RWPE2 (cell line): ENCODE measurements around the gene GPR55.

Experiments used
- ATAC-seq: fragments of 200-7000 bp; cut with Tn5 transposase; 3 replicates; pipeline ENCODE4 v1.9.1; 2021; ENCODE audit warnings: low read depth
- DNase-seq: peaks from one replicate; pipeline ENCODE4 v3.0.0-alpha.2; 2020; ENCODE audit warnings: low spot score
- H3K27ac ChIP-seq: fragments of 450-650 bp; 2 replicates; pipeline ENCODE4 v1.5.1; 2017; ENCODE audit warnings: mild to moderate bottlenecking; ENCODE audit not compliant: poor library complexity, severe bottlenecking
- H3K27me3 ChIP-seq: fragments of 250-450 bp; sonication (Bioruptor Pico); 2 replicates; pipeline ENCODE4 v1.5.1; 2021; ENCODE audit warnings: mild to moderate bottlenecking, moderate library complexity; ENCODE audit not compliant: insufficient read depth, poor library complexity, severe bottlenecking
- H3K36me3 ChIP-seq: fragments of 250-450 bp; sonication (Bioruptor Pico); 2 replicates; pipeline ENCODE4 v1.5.1; 2020; ENCODE audit warnings: low read depth, mild to moderate bottlenecking, moderate library complexity
- H3K4me1 ChIP-seq: fragments of 250-450 bp; sonication (Bioruptor Pico); 2 replicates; pipeline ENCODE4 v1.5.1; 2021; ENCODE audit warnings: mild to moderate bottlenecking, moderate library complexity; ENCODE audit not compliant: insufficient read depth, poor library complexity, severe bottlenecking
- H3K4me3 ChIP-seq: fragments of 250-450 bp; sonication (Bioruptor Pico); 2 replicates; pipeline ENCODE4 v1.5.1; 2021; ENCODE audit warnings: mild to moderate bottlenecking, moderate library complexity; ENCODE audit not compliant: severe bottlenecking
- H3K9me3 ChIP-seq: fragments of 250-450 bp; sonication (Bioruptor Pico); 2 replicates; pipeline ENCODE4 v1.5.1; 2021; ENCODE audit warnings: mild to moderate bottlenecking, moderate library complexity; ENCODE audit not compliant: severe bottlenecking
- TF ChIP-seq, protein P1 (sequence below): fragments of 450-650 bp; IDR thresholded peaks from one replicate; pipeline ENCODE4 v1.5.1; 2017; ENCODE audit warnings: mild to moderate bottlenecking, moderate library complexity; ENCODE audit not compliant: poor library complexity, severe bottlenecking

GPR55 gene

DNA sequence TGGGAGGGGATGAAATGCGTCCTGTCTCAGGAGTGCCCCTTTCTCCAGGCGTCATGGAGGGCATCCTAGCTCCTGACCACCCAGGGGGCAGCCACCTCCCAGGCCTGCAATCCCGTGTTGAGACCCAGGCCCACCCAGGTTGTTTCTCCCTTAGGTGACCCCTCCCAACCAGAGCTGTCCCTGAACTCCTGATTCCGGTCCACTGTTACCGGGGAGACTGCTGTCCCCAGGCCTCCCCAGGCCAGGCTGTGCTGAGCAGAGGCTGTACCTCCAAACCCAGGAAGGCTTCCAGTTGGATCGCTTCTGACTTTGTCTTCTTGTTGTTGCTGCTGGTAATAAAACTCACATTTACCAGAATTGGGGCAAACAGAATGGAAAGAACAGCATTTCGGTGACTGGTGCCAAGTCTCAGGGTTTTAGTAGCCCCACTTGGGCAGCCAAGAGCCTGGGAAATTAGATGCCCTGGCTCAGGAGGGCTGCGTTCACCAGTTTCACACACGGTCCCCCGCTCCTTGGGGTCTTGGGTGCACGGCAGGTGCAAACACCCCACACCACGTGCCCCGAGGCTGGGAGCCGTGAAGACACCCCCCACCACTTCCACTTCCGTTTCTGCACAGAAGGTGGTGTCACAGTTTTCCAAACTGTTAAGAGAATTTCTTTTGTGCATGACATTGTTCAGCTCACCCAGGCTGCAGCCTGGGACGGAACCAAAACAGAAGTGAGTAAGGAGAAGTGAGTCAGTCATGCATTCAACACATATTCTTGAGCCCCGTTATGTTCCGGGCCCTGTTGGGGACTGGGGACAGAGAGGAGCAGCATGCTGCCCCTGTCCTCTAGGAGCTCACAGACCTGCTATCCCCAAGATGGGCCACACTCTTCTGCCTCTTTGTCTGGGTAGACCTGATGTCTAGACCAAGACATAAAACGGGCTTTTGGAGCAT is 30.9 kb downstream of the GPR55 start:
- no peaks in the 10 kb centered on the region for H3K4me1 ChIP-seq
- H3K27ac ChIP-seq: no peak overlapping the region
- no peaks in the 10 kb centered on the region for H3K9me3 ChIP-seq
- DNase-seq (no peak), ATAC-seq (no peak)
- no peaks in the 10 kb centered on the region for H3K36me3 ChIP-seq
- TF ChIP-seq, protein P1, sequence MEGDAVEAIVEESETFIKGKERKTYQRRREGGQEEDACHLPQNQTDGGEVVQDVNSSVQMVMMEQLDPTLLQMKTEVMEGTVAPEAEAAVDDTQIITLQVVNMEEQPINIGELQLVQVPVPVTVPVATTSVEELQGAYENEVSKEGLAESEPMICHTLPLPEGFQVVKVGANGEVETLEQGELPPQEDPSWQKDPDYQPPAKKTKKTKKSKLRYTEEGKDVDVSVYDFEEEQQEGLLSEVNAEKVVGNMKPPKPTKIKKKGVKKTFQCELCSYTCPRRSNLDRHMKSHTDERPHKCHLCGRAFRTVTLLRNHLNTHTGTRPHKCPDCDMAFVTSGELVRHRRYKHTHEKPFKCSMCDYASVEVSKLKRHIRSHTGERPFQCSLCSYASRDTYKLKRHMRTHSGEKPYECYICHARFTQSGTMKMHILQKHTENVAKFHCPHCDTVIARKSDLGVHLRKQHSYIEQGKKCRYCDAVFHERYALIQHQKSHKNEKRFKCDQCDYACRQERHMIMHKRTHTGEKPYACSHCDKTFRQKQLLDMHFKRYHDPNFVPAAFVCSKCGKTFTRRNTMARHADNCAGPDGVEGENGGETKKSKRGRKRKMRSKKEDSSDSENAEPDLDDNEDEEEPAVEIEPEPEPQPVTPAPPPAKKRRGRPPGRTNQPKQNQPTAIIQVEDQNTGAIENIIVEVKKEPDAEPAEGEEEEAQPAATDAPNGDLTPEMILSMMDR: no peak
- H3K4me3 ChIP-seq: no peak overlapping the region
- H3K27me3 ChIP-seq: no peaks in the 10 kb centered on the region

DNA sequence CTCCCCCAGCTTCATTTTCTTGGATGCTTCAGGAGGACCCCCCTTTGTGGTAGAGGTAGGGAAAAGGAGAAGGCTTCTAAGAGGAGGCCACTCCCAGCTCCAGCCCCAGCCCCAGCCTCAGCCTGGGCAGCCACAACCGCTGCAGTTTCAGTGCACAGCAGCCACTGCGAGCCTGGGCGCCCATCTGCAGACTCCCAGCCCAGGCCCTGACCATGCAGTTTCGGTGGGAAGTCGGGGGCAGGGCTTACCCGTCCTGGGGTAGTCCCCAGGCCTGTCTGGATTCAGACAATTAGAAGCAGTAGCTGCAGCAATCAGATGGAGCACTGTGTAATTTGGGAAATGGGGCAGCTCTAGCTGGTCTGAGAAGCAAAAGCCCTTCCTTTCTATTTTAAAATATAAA is 31.7 kb downstream of the GPR55 start:
- H3K36me3 ChIP-seq: no peaks in the 10 kb centered on the region
- H3K4me3 ChIP-seq: no peak overlapping the region
- ATAC-seq (no peak), DNase-seq (no peak)
- TF ChIP-seq, protein P1: no peak
- no peaks in the 10 kb centered on the region for H3K9me3 ChIP-seq
- no peaks in the 10 kb centered on the region for H3K27me3 ChIP-seq
- no peak overlapping the region for H3K27ac ChIP-seq
- no peaks in the 10 kb centered on the region for H3K4me1 ChIP-seq

DNA sequence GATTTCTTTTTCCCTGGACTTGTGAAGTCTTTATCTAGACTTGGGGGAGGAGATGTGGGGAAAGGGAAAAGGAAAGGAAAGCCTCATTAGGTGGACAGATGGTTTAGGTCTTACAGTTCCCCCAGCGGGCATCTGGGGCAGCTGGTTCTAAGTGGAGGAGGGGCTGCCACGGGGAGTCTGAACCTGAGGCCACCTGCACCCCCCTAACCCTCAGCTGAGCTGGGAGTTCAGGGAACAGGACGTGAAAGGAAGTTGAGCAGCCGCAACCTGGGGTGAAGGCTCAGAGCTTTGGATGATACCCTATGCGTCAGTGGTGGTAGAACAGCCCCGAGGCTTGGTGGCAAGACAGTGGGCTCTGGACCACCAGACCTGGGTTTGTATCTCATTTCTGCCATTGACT is 33.5 kb downstream of the GPR55 start:
- no peak overlapping the region for H3K4me3 ChIP-seq
- TF ChIP-seq, protein P1: no peak
- no peaks in the 10 kb centered on the region for H3K4me1 ChIP-seq
- no peaks in the 10 kb centered on the region for H3K36me3 ChIP-seq
- DNase-seq (no peak), ATAC-seq (no peak)
- no peak overlapping the region for H3K27ac ChIP-seq
- H3K27me3 ChIP-seq: no peaks in the 10 kb centered on the region
- H3K9me3 ChIP-seq: no peaks in the 10 kb centered on the region

DNA sequence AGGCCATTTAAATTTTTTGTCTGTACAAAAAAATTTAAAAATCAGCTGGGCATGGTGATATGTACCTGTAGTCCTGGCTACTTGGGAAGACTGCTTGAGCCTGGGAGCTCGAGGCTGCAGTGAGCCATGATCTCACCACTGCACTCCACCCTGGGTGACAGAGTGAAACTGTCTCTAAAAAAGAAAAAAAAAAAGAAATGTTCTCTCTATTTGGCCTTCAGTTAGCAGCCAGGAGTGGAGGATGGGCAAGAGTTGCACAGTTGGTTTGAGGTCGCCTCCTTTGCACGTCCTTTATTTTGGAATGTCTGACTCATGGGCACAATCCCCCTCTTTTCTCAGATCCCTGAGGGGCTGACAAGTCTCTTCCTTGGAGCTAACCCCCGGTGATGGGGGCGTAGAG is 34.0 kb downstream of the GPR55 start:
- H3K4me1 ChIP-seq: no peaks in the 10 kb centered on the region

More for the DNA sequence above, 34.0 kb downstream of the GPR55 start:
- Histone ChIP-seq H3K9me3 (no peaks in the 10 kb centered on the region), H3K27me3 (no peaks in the 10 kb centered on the region), H3K36me3 (no peaks in the 10 kb centered on the region), H3K27ac (no peak overlapping the region), H3K4me3 (no peak overlapping the region)
- DNase-seq (no peak), ATAC-seq (no peak)
- TF ChIP-seq, protein P1: no peak
